ENCODE results near the gene KHNYN.

DNA sequence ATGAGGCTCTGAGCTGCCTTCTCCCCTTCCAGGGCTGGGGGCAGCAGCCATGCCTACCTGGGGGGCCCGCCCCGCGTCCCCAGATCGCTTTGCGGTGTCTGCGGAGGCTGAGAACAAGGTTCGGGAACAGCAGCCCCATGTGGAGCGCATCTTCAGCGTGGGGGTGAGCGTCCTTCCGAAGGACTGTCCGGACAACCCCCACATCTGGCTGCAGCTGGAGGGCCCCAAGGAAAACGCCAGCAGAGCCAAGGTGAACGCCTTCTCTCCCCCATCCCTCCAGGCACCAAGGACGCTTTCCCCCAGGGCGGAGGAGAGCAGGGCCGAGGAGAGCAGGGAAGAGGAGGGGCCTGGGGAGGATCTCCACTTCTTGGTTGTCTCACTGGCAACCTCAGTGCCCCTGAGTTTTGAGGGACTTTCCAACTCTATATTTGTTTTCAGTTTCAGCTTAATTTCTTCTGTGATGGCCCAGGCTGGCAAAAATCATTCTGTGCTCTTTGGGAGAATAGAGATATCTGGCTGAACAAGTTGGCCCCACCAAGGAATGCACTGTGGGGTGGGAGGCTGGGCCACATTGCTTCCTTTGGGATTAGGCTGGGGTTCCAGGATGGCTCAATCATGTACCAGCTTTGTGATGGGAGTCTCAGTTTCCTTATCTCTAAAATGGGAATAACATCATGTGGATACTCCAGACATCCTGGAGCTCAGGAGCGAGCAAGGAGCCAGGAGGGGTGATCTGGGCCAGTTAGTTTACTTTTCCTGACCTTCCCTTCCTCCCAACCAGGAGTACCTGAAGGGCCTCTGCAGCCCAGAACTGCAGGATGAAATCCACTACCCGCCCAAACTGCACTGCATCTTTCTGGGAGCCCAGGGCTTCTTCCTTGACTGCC lies 1.2 kb downstream of the KHNYN start:
- TF ChIP-seq, protein P1, sequence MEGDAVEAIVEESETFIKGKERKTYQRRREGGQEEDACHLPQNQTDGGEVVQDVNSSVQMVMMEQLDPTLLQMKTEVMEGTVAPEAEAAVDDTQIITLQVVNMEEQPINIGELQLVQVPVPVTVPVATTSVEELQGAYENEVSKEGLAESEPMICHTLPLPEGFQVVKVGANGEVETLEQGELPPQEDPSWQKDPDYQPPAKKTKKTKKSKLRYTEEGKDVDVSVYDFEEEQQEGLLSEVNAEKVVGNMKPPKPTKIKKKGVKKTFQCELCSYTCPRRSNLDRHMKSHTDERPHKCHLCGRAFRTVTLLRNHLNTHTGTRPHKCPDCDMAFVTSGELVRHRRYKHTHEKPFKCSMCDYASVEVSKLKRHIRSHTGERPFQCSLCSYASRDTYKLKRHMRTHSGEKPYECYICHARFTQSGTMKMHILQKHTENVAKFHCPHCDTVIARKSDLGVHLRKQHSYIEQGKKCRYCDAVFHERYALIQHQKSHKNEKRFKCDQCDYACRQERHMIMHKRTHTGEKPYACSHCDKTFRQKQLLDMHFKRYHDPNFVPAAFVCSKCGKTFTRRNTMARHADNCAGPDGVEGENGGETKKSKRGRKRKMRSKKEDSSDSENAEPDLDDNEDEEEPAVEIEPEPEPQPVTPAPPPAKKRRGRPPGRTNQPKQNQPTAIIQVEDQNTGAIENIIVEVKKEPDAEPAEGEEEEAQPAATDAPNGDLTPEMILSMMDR (IDR thresholded peaks at IDR 0.05), result no peak
- TF ChIP-seq POLR2A (IDR thresholded peaks at IDR 0.05) (no peak), EP300 (IDR thresholded peaks at IDR 0.05) (no peak)
